ENCODE results near the gene YPEL2. TPM values are rescaled to one million over a fixed set of nuclear protein-coding genes. Genes with fewer than 3 reads are reported as not detected.

The YPEL2 gene
- total and polyA plus RNA-seq, 2 of the 13 experiments (the other 11 are each of a cell fraction or from before 2014, with no cell fraction given) = 8.5 to 21.1 TPM

DNA sequence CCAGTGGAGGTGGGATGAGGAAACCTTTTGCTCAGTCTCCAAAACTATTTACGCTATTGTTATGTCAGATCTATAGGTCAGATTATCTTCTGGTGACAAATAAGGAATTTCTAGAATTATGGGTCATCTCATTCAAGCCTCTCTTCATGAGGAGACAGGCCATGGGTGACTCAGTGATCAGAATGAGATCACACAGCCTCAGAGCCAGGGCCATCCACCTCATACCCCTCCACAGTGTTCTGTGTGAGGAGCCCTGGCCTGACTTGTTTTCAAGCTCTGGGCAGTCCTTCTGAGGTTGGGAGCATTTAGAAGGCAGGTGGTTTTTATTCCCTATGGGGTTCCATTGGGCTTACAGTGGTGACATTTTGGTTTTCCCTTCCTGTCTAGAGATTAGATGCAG is 26.5 kb downstream of the YPEL2 start:
- DNase-seq (ENCODE audit: low spot score) = no peak
- POLR2A ChIA-PET = no interaction called here
- Histone ChIP-seq H2AFZ (ENCODE audit: low read length) (no peak overlapping the region), H3K36me3 (replicated peaks in 1 of 2; ENCODE audit: control insufficient read depth in 1 of 2, insufficient read depth in 2 of 2, low read length in 2 of 2) (peaks cover 2 to 23% of the 10 kb centered on the region in 2 experiments; a peak in 3 of 5 replicates), H3K4me2 (ENCODE audit: low read depth, low read length) (no peak overlapping the region), H3K27me3 (ENCODE audit: control insufficient read depth in 1 of 2, insufficient read depth in 2 of 2, low read length in 2 of 2) (no peaks in the 10 kb centered on the region), H3K27ac (ENCODE audit: extremely low read length, insufficient read depth, low read length) (no peak overlapping the region), H3K4me1 (ENCODE audit: insufficient read depth, low read length) (peaks cover 41% of the 10 kb centered on the region), H3K4me3 (replicated peaks in 1 of 3; ENCODE audit: insufficient read depth in 1 of 3, low read depth in 2 of 3, low read length in 3 of 3) (no peak overlapping the region), H3K79me2 (ENCODE audit: insufficient read depth, low read length) (peaks cover 5% of the 10 kb centered on the region), H3K9ac (ENCODE audit: insufficient read depth, low read depth, low read length) (no peak overlapping the region), H4K20me1 (ENCODE audit: insufficient read depth, low read length) (no peaks in the 10 kb centered on the region), H3K9me3 (ENCODE audit: low read length) (no peaks in the 10 kb centered on the region)
- CTCF ChIA-PET (ENCODE audit: low intra/inter-chr PET ratio, low total read pairs) = no interaction called here
- ATAC-seq = no peak
- 100% methylated on average over 1 of the region's 1 CpG for WGBS (ENCODE audit: low lambda C conversion rate)
- in situ Hi-C loops (cut with HindIII; ENCODE audit: extremely low pct_ligation_motif_present, low pct_unique_long_range_greater_than_20kb) = no loop called here
- no peak for TF ChIP-seq ZBTB20 (CRISPR knock-in tag; IDR thresholded peaks at IDR 0.05; ENCODE audit: borderline replicate concordance, low read depth)
- no peak for FAIRE-seq
- no TSS peak for BruUV-seq (replicated peaks)
- intact Hi-C loops (cut with micrococcal nuclease; ENCODE audit: unreplicated experiment) = no loop called here

- Histone ChIP-seq H3K4me1 (ENCODE audit: insufficient read depth, low read length) (peaks cover 44% of the 10 kb centered on the region), H3K4me3 (replicated peaks in 1 of 3; ENCODE audit: insufficient read depth in 1 of 3, low read depth in 2 of 3, low read length in 3 of 3) (no peak overlapping the region), H3K79me2 (ENCODE audit: insufficient read depth, low read length) (peaks cover 11% of the 10 kb centered on the region), H3K27ac (ENCODE audit: extremely low read length, insufficient read depth, low read length) (no peak overlapping the region), H4K20me1 (ENCODE audit: insufficient read depth, low read length) (no peaks in the 10 kb centered on the region), H3K9ac (ENCODE audit: insufficient read depth, low read depth, low read length) (no peak overlapping the region), H3K9me3 (ENCODE audit: low read length) (no peaks in the 10 kb centered on the region), H3K27me3 (ENCODE audit: control insufficient read depth in 1 of 2, insufficient read depth in 2 of 2, low read length in 2 of 2) (no peaks in the 10 kb centered on the region), H3K36me3 (replicated peaks in 1 of 2; ENCODE audit: control insufficient read depth in 1 of 2, insufficient read depth in 2 of 2, low read length in 2 of 2) (peaks cover 2 to 17% of the 10 kb centered on the region in 2 experiments; a peak in 3 of 5 replicates), H2AFZ (ENCODE audit: low read length) (no peak overlapping the region), H3K4me2 (ENCODE audit: low read depth, low read length) (no peak overlapping the region)
- 75% methylated on average over 3 of the region's 3 CpGs for WGBS (ENCODE audit: low lambda C conversion rate)
- DNase-seq (ENCODE audit: low spot score) = no peak
- ATAC-seq = no peak
- BruUV-seq (replicated peaks) = no TSS peak
- no peak for FAIRE-seq
- ChIA-PET CTCF (ENCODE audit: low intra/inter-chr PET ratio, low total read pairs) (no interaction called here), POLR2A (no interaction called here)
- in situ Hi-C loops (cut with HindIII; ENCODE audit: extremely low pct_ligation_motif_present, low pct_unique_long_range_greater_than_20kb) = no loop called here
- TF ChIP-seq MTA3 (CRISPR knock-in tag; IDR thresholded peaks at IDR 0.05) (no peak), ZNF512B (CRISPR knock-in tag; IDR thresholded peaks at IDR 0.05; ENCODE audit: borderline replicate concordance) (no peak), ZNF224 (CRISPR knock-in tag; IDR thresholded peaks at IDR 0.05) (no peak), BRCA1 (CRISPR knock-in tag; IDR thresholded peaks at IDR 0.05) (no peak), ZNF343 (CRISPR knock-in tag; IDR thresholded peaks at IDR 0.05) (no peak), ZNF530 (CRISPR knock-in tag; IDR thresholded peaks at IDR 0.05; ENCODE audit: low read depth) (no peak), ZNF816 (CRISPR knock-in tag; IDR thresholded peaks at IDR 0.05; ENCODE audit: borderline replicate concordance) (no peak), ZNF558 (CRISPR knock-in tag; IDR thresholded peaks at IDR 0.05; ENCODE audit: borderline replicate concordance) (no peak), NFYB (CRISPR knock-in tag; IDR thresholded peaks at IDR 0.05) (no peak), ZSCAN22 (CRISPR knock-in tag; IDR thresholded peaks at IDR 0.05) (no peak)
- TF ChIP-seq, protein P1, sequence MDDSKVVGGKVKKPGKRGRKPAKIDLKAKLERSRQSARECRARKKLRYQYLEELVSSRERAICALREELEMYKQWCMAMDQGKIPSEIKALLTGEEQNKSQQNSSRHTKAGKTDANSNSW (CRISPR knock-in tag; IDR thresholded peaks at IDR 0.05; ENCODE audit: borderline replicate concordance) = no peak
- intact Hi-C loops (cut with micrococcal nuclease; ENCODE audit: unreplicated experiment) = no loop called here
These were observed 29.9 kb downstream of the YPEL2 start for GRCh38 chr17:59361386-59361785.
